Upper lobe of left lung (tissue), 6 donors: ENCODE results near the gene TMEM94. TPM values are rescaled to one million over a fixed set of nuclear protein-coding genes. Genes with fewer than 3 reads are reported as not detected.
"Not testable (repeated sequence)": the region's sequence is repeated elsewhere in the genome, so short reads cannot be mapped to it uniquely, and the experiment has no call there.

Source experiments
- ATAC-seq, 2 donors: fragments of 200-7000 bp; cut with Tn5 transposase; one replicate each; pipeline ENCODE4 v1.9.1; 2022; ENCODE audit warnings: mild to moderate bottlenecking in 2 of 2, moderate library complexity in 2 of 2; ENCODE audit not compliant: low FRiP score in 2 of 2
- DNase-seq, 2 donors: peaks; one replicate each; pipeline ENCODE4 v3.0.0-alpha.2; 2019 to 2020
- H3K27ac ChIP-seq, 4 donors: fragments of 200-600 bp; sonication (generic); one replicate each; pipeline ENCODE4 v1.5.1; 2016 to 2019
- H3K27me3 ChIP-seq, 4 donors: fragments of 200-600 bp; sonication (generic); one replicate each; pipeline ENCODE4 v1.5.1; 2017 to 2019
- H3K36me3 ChIP-seq, 4 donors: fragments of 200-600 bp; sonication (generic); one replicate each; pipeline ENCODE4 v1.5.1; 2016 to 2019
- H3K4me1 ChIP-seq, 4 donors: fragments of 200-600 bp; sonication (generic); one replicate each; pipeline ENCODE4 v1.5.1; 2018 to 2019
- H3K4me3 ChIP-seq, 4 donors: fragments of 200-600 bp; sonication (generic); one replicate each; pipeline ENCODE4 v1.5.1; 2017 to 2019; ENCODE audit warnings: mild to moderate bottlenecking in 2 of 4, moderate library complexity in 1 of 4
- H3K9me3 ChIP-seq, 4 donors: fragments of 200-600 bp; sonication (generic); one replicate each; pipeline ENCODE4 v1.5.1; 2018 to 2019
- EP300 ChIP-seq, 4 donors: sonication (generic); formaldehyde crosslinking; IDR thresholded peaks; one replicate each; pipeline ENCODE4 v1.5.1; 2017; ENCODE audit warnings: antibody characterized with exemption in 4 of 4, control low read depth in 2 of 4
- POLR2A ChIP-seq, 4 donors: fragments of 450-650 bp; IDR thresholded peaks; one replicate each; pipeline ENCODE4 v1.5.1; 2016 to 2017; ENCODE audit warnings: antibody characterized with exemption in 4 of 4, mild to moderate bottlenecking in 2 of 4
- POLR2AphosphoS5 ChIP-seq, 2 donors: sonication (generic); formaldehyde crosslinking; IDR thresholded peaks; one replicate each; pipeline ENCODE4 v1.5.1; 2017; ENCODE audit warnings: antibody characterized with exemption in 2 of 2
- WGBS, 2 donors: methylation state at CpG; one replicate each; pipeline ENCODE4 v1.1.5; 2017 to 2018; 5-methylcytosine and 5-hydroxymethylcytosine counted together
- total RNA-seq, 6 donors: library from RNA; depleted of rRNA in 4 of 6; stranded (reverse); fragments of >200 nt in 4 of 6; gene quantifications; one replicate each; pipeline versions ENCODE4 v1.1.0 to v1.2.1, GENCODE V29; 2016 to 2021
- TF ChIP-seq, protein P1 (sequence below), 6 experiments: fragments of 450-650 bp in 4 of 6; fragments of 200-600 bp in 2 of 6; sonication (generic) in 2 of 6; IDR thresholded peaks; one replicate each; pipeline ENCODE4 v1.5.1; 2016 to 2019; ENCODE audit warnings: antibody characterized with exemption in 6 of 6
- donor health status: DM: no; HTN: no; CAD: no; lungs with moderate emphysema.
- donor health status: DM: no; HTN: yes; CAD: no; lungs with severe emphysema.

TMEM94 gene
- total RNA-seq, 6 donors from 2014 or later, result 62.3 to 320 (median 90.5) TPM

DNA sequence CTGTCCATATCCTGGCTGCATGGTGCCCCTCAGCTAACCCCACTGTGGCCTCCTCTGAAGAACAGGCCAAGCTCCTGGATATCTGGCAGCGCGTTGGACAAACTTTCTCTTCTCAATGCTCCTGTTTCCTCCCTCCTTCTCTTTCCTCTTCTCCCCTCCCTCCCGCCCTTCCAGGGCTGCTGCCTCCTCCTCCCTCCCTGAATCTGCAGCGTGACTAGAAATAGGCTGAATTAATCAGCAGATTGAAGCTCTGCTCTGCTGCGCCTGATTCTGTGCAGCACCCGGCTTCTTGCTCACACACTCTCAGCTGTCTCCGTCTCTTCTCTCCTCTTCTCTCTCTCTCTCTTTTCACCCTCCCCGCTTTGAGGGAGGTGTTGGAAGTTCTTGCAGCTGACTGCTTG lies 19.8 kb downstream of the TMEM94 start:
- Histone ChIP-seq H3K27me3 (no peaks in the 10 kb centered on the region), H3K4me3 (no peak overlapping the region), H3K27ac (peak overlapping the region; percentile 23 to 77 (median 56)), H3K36me3 (peaks cover 7 to 29% (median 17%) of the 10 kb centered on the region in 4 donors), H3K9me3 (no peaks in the 10 kb centered on the region), H3K4me1 (peaks cover 27 to 43% (median 37%) of the 10 kb centered on the region in 4 donors)
- 45 to 53% methylated on average over 8 of the region's 8 CpGs for WGBS, 2 donors
- peak in 1 of 2 donors; percentile 35 for ATAC-seq
- no peak for DNase-seq
- TF ChIP-seq POLR2AphosphoS5 (IDR thresholded peaks at IDR 0.05) (no peak), POLR2A (IDR thresholded peaks at IDR 0.05) (no peak), EP300 (IDR thresholded peaks at IDR 0.05) (no peak)
- TF ChIP-seq, protein P1, sequence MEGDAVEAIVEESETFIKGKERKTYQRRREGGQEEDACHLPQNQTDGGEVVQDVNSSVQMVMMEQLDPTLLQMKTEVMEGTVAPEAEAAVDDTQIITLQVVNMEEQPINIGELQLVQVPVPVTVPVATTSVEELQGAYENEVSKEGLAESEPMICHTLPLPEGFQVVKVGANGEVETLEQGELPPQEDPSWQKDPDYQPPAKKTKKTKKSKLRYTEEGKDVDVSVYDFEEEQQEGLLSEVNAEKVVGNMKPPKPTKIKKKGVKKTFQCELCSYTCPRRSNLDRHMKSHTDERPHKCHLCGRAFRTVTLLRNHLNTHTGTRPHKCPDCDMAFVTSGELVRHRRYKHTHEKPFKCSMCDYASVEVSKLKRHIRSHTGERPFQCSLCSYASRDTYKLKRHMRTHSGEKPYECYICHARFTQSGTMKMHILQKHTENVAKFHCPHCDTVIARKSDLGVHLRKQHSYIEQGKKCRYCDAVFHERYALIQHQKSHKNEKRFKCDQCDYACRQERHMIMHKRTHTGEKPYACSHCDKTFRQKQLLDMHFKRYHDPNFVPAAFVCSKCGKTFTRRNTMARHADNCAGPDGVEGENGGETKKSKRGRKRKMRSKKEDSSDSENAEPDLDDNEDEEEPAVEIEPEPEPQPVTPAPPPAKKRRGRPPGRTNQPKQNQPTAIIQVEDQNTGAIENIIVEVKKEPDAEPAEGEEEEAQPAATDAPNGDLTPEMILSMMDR (IDR thresholded peaks at IDR 0.05), result no peak

GRCh38 chr17:75476752-75477489 lies 20.5 kb downstream of the TMEM94 start:
- Histone ChIP-seq H3K27ac (peak overlapping the region; percentile 23 to 77 (median 56)), H3K9me3 (no peaks in the 10 kb centered on the region), H3K36me3 (peaks cover 7 to 24% (median 14%) of the 10 kb centered on the region in 4 donors), H3K27me3 (no peaks in the 10 kb centered on the region), H3K4me1 (peaks cover 29 to 49% (median 43%) of the 10 kb centered on the region in 4 donors), H3K4me3 (no peak overlapping the region)
- 56 to 80% methylated on average over 6 to 11 of the region's 11 CpGs for WGBS, 2 donors
- no peak for TF ChIP-seq EP300 (IDR thresholded peaks at IDR 0.05)
- TF ChIP-seq POLR2A (IDR thresholded peaks at IDR 0.05), result no peak
- TF ChIP-seq POLR2AphosphoS5 (IDR thresholded peaks at IDR 0.05), result no peak
- TF ChIP-seq, protein P1 (IDR thresholded peaks at IDR 0.05), result no peak
- DNase-seq (no peak), ATAC-seq (peak in 1 of 2 donors; percentile 18)

- not testable (repeated sequence) for DNase-seq, ATAC-seq, H3K4me3 ChIP-seq, H3K9me3 ChIP-seq, H3K27me3 ChIP-seq
- Histone ChIP-seq H3K27ac (peak overlapping the region in 3 of 4 donors; percentile 19 to 77 (median 72)), H3K36me3 (peaks cover 6 to 19% (median 10%) of the 10 kb centered on the region in 4 donors), H3K4me1 (peaks cover 29 to 53% (median 45%) of the 10 kb centered on the region in 4 donors)
- WGBS, 2 donors, result 92 to 96% methylated on average over 8 to 11 of the region's 11 CpGs
Measured at GRCh38 chr17:75477490-75477862, 21.0 kb downstream of the TMEM94 start.

- ATAC-seq, result no peak
- TF ChIP-seq POLR2A (IDR thresholded peaks at IDR 0.05) (no peak), EP300 (IDR thresholded peaks at IDR 0.05) (no peak), POLR2AphosphoS5 (IDR thresholded peaks at IDR 0.05) (no peak)
- TF ChIP-seq, protein P1 (IDR thresholded peaks at IDR 0.05), result no peak
- H3K27ac ChIP-seq, result peak overlapping the region in 2 of 4 donors; percentile 25 to 45
- peaks cover 29 to 62% (median 53%) of the 10 kb centered on the region in 4 donors for H3K4me1 ChIP-seq
- WGBS, 2 donors, result 83 to 87% methylated on average over 7 of the region's 7 CpGs
- DNase-seq, result no peak
- no peaks in the 10 kb centered on the region for H3K27me3 ChIP-seq
- H3K36me3 ChIP-seq, result peaks cover 0 to 9% (median under 1%) of the 10 kb centered on the region in 4 donors
- no peaks in the 10 kb centered on the region for H3K9me3 ChIP-seq
- H3K4me3 ChIP-seq, result no peak overlapping the region
Measured at GRCh38 chr17:75478508-75478907, 22.1 kb downstream of the TMEM94 start.

GRCh38 chr17:75480281-75480680 lies 23.8 kb downstream of the TMEM94 start:
- 90 to 91% methylated on average over 6 of the region's 6 CpGs for WGBS, 2 donors
- Histone ChIP-seq H3K36me3 (peaks cover 0 to 3% (median 0%) of the 10 kb centered on the region in 4 donors), H3K27me3 (no peaks in the 10 kb centered on the region), H3K4me3 (no peak overlapping the region), H3K9me3 (no peaks in the 10 kb centered on the region), H3K27ac (peak overlapping the region in 1 of 4 donors; percentile 49), H3K4me1 (peaks cover 26 to 60% (median 50%) of the 10 kb centered on the region in 4 donors)
- no peak for ATAC-seq
- no peak for DNase-seq
- TF ChIP-seq POLR2A (IDR thresholded peaks at IDR 0.05), result no peak
